ENCODE measurements around the gene LRBA. TPM values are rescaled to one million over a fixed set of nuclear protein-coding genes. Genes with fewer than 3 reads are reported as not detected.

Gene LRBA
- total and polyA plus RNA-seq, 4 donors, result 8.2 to 69.8 (median 32.8) TPM

GRCh38 chr4:150580306-150580705 lies 434.8 kb downstream of the LRBA start:
- 93% methylated on average over 9 of the region's 9 CpGs for WGBS
- Histone ChIP-seq H3K9me3 (ENCODE audit: control insufficient read depth in 4 of 4, low read length in 3 of 4) (no peaks in the 10 kb centered on the region), H3K4me3 (ENCODE audit: low read depth in 1 of 3, low read length in 3 of 3) (no peak overlapping the region)

GRCh38 chr4:150579551-150580234 lies 435.4 kb downstream of the LRBA start:
- DNase-seq (ENCODE audit: low spot score), result peak; percentile 36
- Histone ChIP-seq H3K9ac (ENCODE audit: low read depth in 1 of 2, low read length in 2 of 2) (no peak overlapping the region), H3K9me3 (ENCODE audit: control insufficient read depth in 4 of 4, low read length in 3 of 4) (no peaks in the 10 kb centered on the region), H3K27me3 (ENCODE audit: control insufficient read depth in 4 of 4, insufficient read depth in 4 of 4, low read length in 3 of 4) (no peaks in the 10 kb centered on the region), H3K27ac (ENCODE audit: low read depth in 1 of 2, low read length in 2 of 2) (peak overlapping the region in 1 of 2 donors; percentile 25), H3K36me3 (ENCODE audit: control insufficient read depth in 4 of 4, insufficient read depth in 3 of 4, low read depth in 1 of 4, low read length in 3 of 4) (no peaks in the 10 kb centered on the region), H3K4me1 (ENCODE audit: control insufficient read depth in 4 of 4, insufficient read depth in 4 of 4, low read length in 3 of 4) (peaks cover 3 to 31% (median 16%) of the 10 kb centered on the region in 4 donors), H3K4me3 (ENCODE audit: low read depth in 1 of 3, low read length in 3 of 3) (peak overlapping the region; percentile 39 to 44 (median 44))
- TF ChIP-seq TAF1 (conservative IDR thresholded peaks at IDR 0.05) (no peak), HNF4G (IDR thresholded peaks at IDR 0.05) (no peak), FOXA1 (IDR thresholded peaks at IDR 0.05) (no peak)
- 32% methylated on average over 66 of the region's 66 CpGs for WGBS

More at GRCh38 chr4:150580306-150580705, 434.8 kb downstream of the LRBA start:
- no peak for TF ChIP-seq HNF4G (IDR thresholded peaks at IDR 0.05)
- TF ChIP-seq EGR1 (IDR thresholded peaks at IDR 0.05; ENCODE audit: low read depth in 2 of 2), result no peak
- no peak for TF ChIP-seq HNF4A (conservative IDR thresholded peaks at IDR 0.05)
- TF ChIP-seq RAD21 (IDR thresholded peaks at IDR 0.05), result no peak
- TF ChIP-seq SP1 (IDR thresholded peaks at IDR 0.05), result no peak
- TF ChIP-seq REST (IDR thresholded peaks at IDR 0.05), result no peak
- no peak for TF ChIP-seq MAX (IDR thresholded peaks at IDR 0.05)
- no peak for TF ChIP-seq RXRA (IDR thresholded peaks at IDR 0.05)
- TF ChIP-seq ATF3 (IDR thresholded peaks at IDR 0.05), result no peak
- no peaks in the 10 kb centered on the region for H3K36me3 ChIP-seq (ENCODE audit: control insufficient read depth in 4 of 4, insufficient read depth in 3 of 4, low read depth in 1 of 4, low read length in 3 of 4)
- peaks cover 3 to 31% (median 16%) of the 10 kb centered on the region in 4 donors for H3K4me1 ChIP-seq (ENCODE audit: control insufficient read depth in 4 of 4, insufficient read depth in 4 of 4, low read length in 3 of 4)
- no peak overlapping the region for H3K27ac ChIP-seq (ENCODE audit: low read depth in 1 of 2, low read length in 2 of 2)
- DNase-seq (ENCODE audit: low spot score), result no peak
- H3K9ac ChIP-seq (ENCODE audit: low read depth in 1 of 2, low read length in 2 of 2), result no peak overlapping the region
- no peaks in the 10 kb centered on the region for H3K27me3 ChIP-seq (ENCODE audit: control insufficient read depth in 4 of 4, insufficient read depth in 4 of 4, low read length in 3 of 4)

GRCh38 chr4:150578745-150579501 lies 436.2 kb downstream of the LRBA start:
- DNase-seq (ENCODE audit: low spot score), result no peak
- no peaks in the 10 kb centered on the region for H3K27me3 ChIP-seq (ENCODE audit: control insufficient read depth in 4 of 4, insufficient read depth in 4 of 4, low read length in 3 of 4)
- no peaks in the 10 kb centered on the region for H3K36me3 ChIP-seq (ENCODE audit: control insufficient read depth in 4 of 4, insufficient read depth in 3 of 4, low read depth in 1 of 4, low read length in 3 of 4)
- no peak for TF ChIP-seq HNF4G (IDR thresholded peaks at IDR 0.05)
- no peak for TF ChIP-seq EGR1 (IDR thresholded peaks at IDR 0.05; ENCODE audit: low read depth in 2 of 2)
- TF ChIP-seq RAD21 (IDR thresholded peaks at IDR 0.05), result peak in 1 of 2 donors; percentile 34
- no peak for TF ChIP-seq MAX (IDR thresholded peaks at IDR 0.05)
- TF ChIP-seq RXRA (IDR thresholded peaks at IDR 0.05), result no peak
- TF ChIP-seq ZBTB33 (IDR thresholded peaks at IDR 0.05), result no peak
- no peak for TF ChIP-seq YY1 (IDR thresholded peaks at IDR 0.05)
- TF ChIP-seq TAF1 (conservative IDR thresholded peaks at IDR 0.05), result no peak
- H3K9me3 ChIP-seq (ENCODE audit: control insufficient read depth in 4 of 4, low read length in 3 of 4), result no peaks in the 10 kb centered on the region
- peak overlapping the region in 1 of 3 donors; percentile 44 for H3K4me3 ChIP-seq (ENCODE audit: low read depth in 1 of 3, low read length in 3 of 3)
- H3K9ac ChIP-seq (ENCODE audit: low read depth in 1 of 2, low read length in 2 of 2), result peak overlapping the region in 1 of 2 donors; percentile 27
- peaks cover 3 to 28% (median 16%) of the 10 kb centered on the region in 4 donors for H3K4me1 ChIP-seq (ENCODE audit: control insufficient read depth in 4 of 4, insufficient read depth in 4 of 4, low read length in 3 of 4)
- no peak overlapping the region for H3K27ac ChIP-seq (ENCODE audit: low read depth in 1 of 2, low read length in 2 of 2)
- 44% methylated on average over 12 of the region's 12 CpGs for WGBS

Data from liver (tissue), 9 donors.